GM23248 (cell line): Measurements from ENCODE around the gene SSPN. TPM values are rescaled to one million over a fixed set of nuclear protein-coding genes. Genes with fewer than 3 reads are reported as not detected.

ENCODE experiments used
- DNase-seq: peaks from one replicate; pipeline ENCODE4 v3.0.0-alpha.2; 2015
- H2AFZ ChIP-seq: fragments of 200-600 bp; sonication (generic); 2 replicates; pipeline ENCODE4 v1.6.1; 2016; ENCODE audit warnings: antibody characterized with exemption
- H3F3A ChIP-seq: fragments of 200-600 bp; sonication (generic); 2 replicates; pipeline ENCODE4 v1.6.1; 2016; ENCODE audit warnings: mild to moderate bottlenecking, antibody characterized with exemption, mixed run types; ENCODE audit not compliant: insufficient read depth
- H3K27ac ChIP-seq: fragments of 200-600 bp; sonication (generic); 2 replicates; pipeline ENCODE4 v1.5.1; 2016; ENCODE audit warnings: mild to moderate bottlenecking
- H3K27me3 ChIP-seq: fragments of 200-600 bp; sonication (generic); replicated peaks from 2 replicates; pipeline ENCODE4 v1.6.1; 2016; ENCODE audit warnings: mild to moderate bottlenecking; ENCODE audit not compliant: insufficient read depth
- H3K36me3 ChIP-seq: fragments of 200-600 bp; sonication (generic); 2 replicates; pipeline ENCODE4 v1.6.1; 2016; ENCODE audit warnings: low read depth, mild to moderate bottlenecking
- H3K4me1 ChIP-seq: fragments of 200-600 bp; sonication (generic); 2 replicates; pipeline ENCODE4 v1.6.1; 2016; ENCODE audit warnings: mild to moderate bottlenecking; ENCODE audit not compliant: insufficient read depth
- H3K4me2 ChIP-seq: fragments of 200-600 bp; sonication (generic); one replicate; pipeline ENCODE4 v1.6.1; 2016; ENCODE audit warnings: mild to moderate bottlenecking; ENCODE audit not compliant: unreplicated experiment
- H3K4me3 ChIP-seq: fragments of 200-600 bp; sonication (generic); 2 replicates; pipeline ENCODE4 v1.5.1; 2016; ENCODE audit warnings: mild to moderate bottlenecking
- H3K79me2 ChIP-seq: fragments of 200-600 bp; sonication (generic); 2 replicates; pipeline ENCODE4 v1.6.1; 2016; ENCODE audit warnings: mild to moderate bottlenecking; ENCODE audit not compliant: insufficient read depth
- H3K9ac ChIP-seq: fragments of 200-600 bp; sonication (generic); 2 replicates; pipeline ENCODE4 v1.6.1; 2016; ENCODE audit warnings: mild to moderate bottlenecking
- H3K9me2 ChIP-seq: fragments of 200-600 bp; sonication (generic); 2 replicates; pipeline ENCODE4 v1.6.1; 2016; ENCODE audit warnings: mixed run types, mild to moderate bottlenecking, moderate library complexity; ENCODE audit not compliant: insufficient read depth
- H3K9me3 ChIP-seq: fragments of 200-600 bp; sonication (generic); one replicate; pipeline ENCODE4 v1.6.1; 2017; ENCODE audit warnings: low read depth
- H4K20me1 ChIP-seq: fragments of 200-600 bp; sonication (generic); 2 replicates; pipeline ENCODE4 v1.6.0; 2016; ENCODE audit not compliant: insufficient read depth
- EZH2 ChIP-seq: fragments of 200-600 bp; sonication (generic); IDR thresholded peaks from 2 replicates; pipeline ENCODE4 v1.6.1; 2018; ENCODE audit warnings: antibody characterized with exemption, mild to moderate bottlenecking; ENCODE audit not compliant: insufficient read depth, poor library complexity, severe bottlenecking
- EZH2phosphoT487 ChIP-seq: fragments of 200-600 bp; sonication (generic); IDR thresholded peaks from 2 replicates; pipeline ENCODE4 v1.6.1; 2018; ENCODE audit warnings: antibody characterized with exemption, moderate library complexity, mild to moderate bottlenecking, low read depth; ENCODE audit not compliant: insufficient read depth
- WGBS, 2 experiments: methylation state at CpG; one replicate each; pipeline ENCODE4 v1.1.6; 2015 to 2017; ENCODE audit warnings: low lambda C conversion rate in 2 of 2, low coverage in 1 of 2; ENCODE audit errors: missing lambda C conversion rate in 2 of 2; 5-methylcytosine and 5-hydroxymethylcytosine counted together
- in situ Hi-C: fragments of 300-500 bp; cut with MboI; formaldehyde crosslinking; loops from 2 replicates; pipeline ENCODE4 v1.15.0; 2020
- polyA plus RNA-seq: library from polyadenylated mRNA; unstranded; fragments of >200 nt; fragmentation: Nextera tagmentation; extraction: Ambion mirVana; gene quantifications from 2 replicates; pipeline ENCODE4 v1.2.1, GENCODE V29; 2016
- total RNA-seq: library from RNA; depleted of rRNA; stranded (reverse); fragments of >200 nt; shearing (Covaris generic); gene quantifications from 2 replicates; pipeline ENCODE4 v1.2.3, GENCODE V29; 2014

Gene SSPN
- total and polyA plus RNA-seq, 2 experiments from 2014 or later, result 12.5 to 22.0 TPM

DNA sequence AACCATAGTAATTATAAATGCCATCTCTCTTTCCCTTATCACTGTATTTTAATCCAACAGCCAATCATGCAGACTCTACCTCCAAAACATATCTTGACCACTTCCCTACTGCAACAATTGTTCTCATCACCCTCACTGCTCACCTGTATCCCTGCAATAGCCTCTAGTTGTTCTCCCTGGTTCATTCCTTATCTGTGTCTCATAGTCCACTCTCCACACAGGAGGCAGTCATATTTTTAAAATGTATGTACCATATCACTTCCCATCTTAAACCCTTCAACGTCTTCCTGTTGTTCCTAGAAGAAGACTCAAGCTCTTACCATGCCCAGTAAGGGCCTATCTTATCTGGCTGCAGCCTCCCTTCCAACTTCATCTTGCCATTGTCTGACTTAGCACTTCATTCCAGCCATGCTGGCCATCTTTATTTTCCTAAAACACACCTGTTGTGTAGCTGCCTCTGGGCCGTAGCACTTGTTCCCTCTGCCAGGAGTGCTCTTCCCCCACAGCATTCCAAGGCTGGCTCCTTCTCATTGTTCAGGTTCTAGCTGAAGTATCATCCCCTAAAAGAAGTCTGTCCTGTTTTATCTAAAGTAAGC, 42.8 kb upstream of the SSPN start:
- WGBS, 2 experiments, result 63 to 77% methylated on average over 2 of the region's 2 CpGs
- H3K9me2 ChIP-seq, result no peaks in the 10 kb centered on the region
- no peak overlapping the region for H3K4me3 ChIP-seq
- H3K4me1 ChIP-seq, result peaks cover 49% of the 10 kb centered on the region
- peaks cover 45% of the 10 kb centered on the region for H3F3A ChIP-seq
- H3K4me2 ChIP-seq, result peak overlapping the region; percentile 57
- TF ChIP-seq EZH2phosphoT487, result no peak
- TF ChIP-seq EZH2, result no peak
- in situ Hi-C loops, result no loop called here
- DNase-seq, result no peak
- H3K27ac ChIP-seq, result peak overlapping the region; percentile 23; the same call in 1 of the 2 replicates
- H3K9ac ChIP-seq, result no peak overlapping the region
- H3K36me3 ChIP-seq, result no peaks in the 10 kb centered on the region
- no peaks in the 10 kb centered on the region for H3K79me2 ChIP-seq
- no peaks in the 10 kb centered on the region for H3K27me3 ChIP-seq
- no peaks in the 10 kb centered on the region for H4K20me1 ChIP-seq
- no peak overlapping the region for H2AFZ ChIP-seq
- H3K9me3 ChIP-seq, result no peaks in the 10 kb centered on the region

DNA sequence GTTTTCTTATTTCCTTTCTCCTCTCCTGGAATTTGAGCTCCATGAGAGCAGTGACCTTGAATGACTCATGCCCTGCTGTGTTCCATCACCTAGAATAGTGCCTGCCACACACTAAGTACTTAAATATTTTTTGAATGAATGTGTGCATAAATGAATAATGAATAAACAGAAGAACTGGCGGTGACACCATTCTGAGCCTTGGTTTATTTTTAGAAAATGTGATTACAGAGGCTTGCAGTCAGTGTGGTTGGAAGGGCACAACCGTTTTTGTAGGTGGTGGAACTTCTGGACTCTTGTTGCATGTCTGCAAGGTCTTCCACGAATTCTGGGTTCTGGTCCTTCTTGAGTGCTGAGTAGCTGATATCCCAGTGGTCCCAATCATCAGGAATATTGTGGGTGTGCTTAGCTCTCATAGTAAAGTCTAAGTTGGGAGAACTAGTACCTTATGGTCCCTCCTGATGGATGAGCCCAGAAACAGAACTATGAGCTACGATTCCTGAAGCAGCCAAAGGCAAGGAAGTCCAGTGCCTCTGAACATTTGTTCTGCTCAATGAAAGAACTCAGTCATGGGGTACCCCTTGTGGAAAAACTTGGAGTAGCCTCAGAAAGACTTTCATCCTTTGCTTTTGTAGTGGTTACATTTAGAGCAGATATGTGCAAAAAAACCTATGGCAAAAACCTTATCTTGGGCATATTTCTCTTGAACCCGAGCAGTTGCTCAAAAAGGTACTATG, 41.8 kb upstream of the SSPN start:
- DNase-seq, result peak; percentile 97
- in situ Hi-C loops, result no loop called here
- TF ChIP-seq EZH2, result no peak
- no peak for TF ChIP-seq EZH2phosphoT487
- Histone ChIP-seq H4K20me1 (no peaks in the 10 kb centered on the region), H3K27ac (peak overlapping the region; percentile 81), H3K27me3 (no peaks in the 10 kb centered on the region), H3K79me2 (no peaks in the 10 kb centered on the region), H3F3A (peaks cover 45% of the 10 kb centered on the region), H3K4me2 (peak overlapping the region; percentile 80), H2AFZ (peak overlapping the region; percentile 67), H3K4me1 (peaks cover 49% of the 10 kb centered on the region), H3K36me3 (no peaks in the 10 kb centered on the region), H3K9me3 (no peaks in the 10 kb centered on the region), H3K9me2 (no peaks in the 10 kb centered on the region), H3K9ac (peak overlapping the region; percentile 53), H3K4me3 (peak overlapping the region; percentile 49)
- 21% methylated on average over 5 of the region's 5 CpGs for WGBS, 2 experiments

DNA sequence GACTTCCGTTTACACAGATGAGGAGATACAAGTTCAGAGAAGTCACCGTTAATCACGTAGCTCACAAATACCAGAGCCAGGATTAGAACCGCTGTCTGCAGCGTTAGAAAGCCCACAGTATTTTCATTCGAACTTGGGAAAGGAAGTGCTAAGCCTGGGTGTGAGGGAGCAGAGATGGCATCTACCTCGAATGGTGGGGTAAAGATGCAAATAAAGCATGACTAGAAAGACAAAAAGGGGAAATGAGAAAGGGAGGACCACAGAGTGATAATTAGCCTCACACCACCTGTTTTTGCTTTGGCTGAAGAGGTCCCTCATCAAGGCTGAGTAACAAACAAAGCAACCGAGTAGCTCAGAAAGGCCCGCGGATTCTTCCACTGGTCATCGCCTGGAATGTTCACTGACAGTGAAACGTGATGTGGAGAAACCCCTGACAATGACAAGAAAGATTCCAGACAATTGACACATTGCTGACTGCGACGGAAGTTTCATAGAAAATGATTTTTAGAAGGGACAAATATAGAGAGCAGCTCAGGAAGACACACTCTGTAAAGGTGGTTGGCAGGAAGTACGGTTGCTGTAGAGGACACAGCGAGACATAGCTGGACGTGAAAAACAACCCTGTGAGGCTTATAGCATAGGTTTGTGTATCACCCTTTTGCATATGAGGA, 39.0 kb upstream of the SSPN start:
- no peak for DNase-seq
- in situ Hi-C loops, result no loop called here
- no peaks in the 10 kb centered on the region for H3K36me3 ChIP-seq
- TF ChIP-seq EZH2phosphoT487, result no peak
- no peak for TF ChIP-seq EZH2
- no peak overlapping the region for H3K9ac ChIP-seq
- no peak overlapping the region for H2AFZ ChIP-seq
- peaks cover 34% of the 10 kb centered on the region for H3K4me1 ChIP-seq
- H3K4me2 ChIP-seq, result no peak overlapping the region
- no peaks in the 10 kb centered on the region for H3K9me3 ChIP-seq
- H3K27ac ChIP-seq, result no peak overlapping the region
- H3K9me2 ChIP-seq, result no peaks in the 10 kb centered on the region
- H4K20me1 ChIP-seq, result no peaks in the 10 kb centered on the region
- H3K27me3 ChIP-seq, result no peaks in the 10 kb centered on the region
- no peak overlapping the region for H3K4me3 ChIP-seq
- H3K79me2 ChIP-seq, result no peaks in the 10 kb centered on the region
- 89 to 90% methylated on average over 17 of the region's 17 CpGs for WGBS, 2 experiments
- peaks cover 31% of the 10 kb centered on the region for H3F3A ChIP-seq

DNA sequence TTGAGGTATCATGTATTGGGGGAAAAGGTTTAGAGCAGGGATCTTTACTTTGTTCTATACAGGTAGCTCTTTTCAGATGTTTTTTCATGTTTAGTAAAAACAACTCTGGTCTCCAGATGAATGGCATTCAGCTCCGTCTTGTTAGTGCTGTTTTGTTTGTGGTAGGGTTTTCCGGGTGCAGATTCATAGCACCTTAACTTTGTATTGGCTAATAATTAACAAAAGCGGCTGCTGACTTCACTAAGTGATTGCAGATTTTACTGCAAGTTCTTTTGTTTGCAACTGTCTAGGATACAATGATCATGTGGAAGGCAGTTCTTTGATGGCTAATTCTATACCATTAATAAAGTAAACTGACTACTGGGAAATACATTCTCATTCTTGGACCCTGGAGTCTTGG, 38.4 kb upstream of the SSPN start:
- Histone ChIP-seq H3K27ac (no peak overlapping the region), H3K27me3 (no peaks in the 10 kb centered on the region), H2AFZ (no peak overlapping the region), H3K4me2 (no peak overlapping the region), H3K36me3 (no peaks in the 10 kb centered on the region), H3K79me2 (no peaks in the 10 kb centered on the region), H3K9me2 (no peaks in the 10 kb centered on the region), H3F3A (peaks cover 24% of the 10 kb centered on the region), H4K20me1 (no peaks in the 10 kb centered on the region), H3K4me1 (peaks cover 27% of the 10 kb centered on the region), H3K9me3 (no peaks in the 10 kb centered on the region), H3K4me3 (no peak overlapping the region), H3K9ac (no peak overlapping the region)
- no peak for DNase-seq
- TF ChIP-seq EZH2phosphoT487, result no peak
- WGBS, 2 experiments, result 63 to 67% methylated on average over 3 of the region's 3 CpGs
- in situ Hi-C loops, result no loop called here
